HG03097 (cell line): Measurements from ENCODE around the gene GAPT.
"Not testable (repeated sequence)": the region's sequence is repeated elsewhere in the genome, so short reads cannot be mapped to it uniquely, and the experiment has no call there.

ENCODE experiments used
- ATAC-seq: cut with Tn5 transposase; IDR thresholded peaks from one replicate; pipeline ENCODE4 v1.9.1; 2021; ENCODE audit not compliant: unreplicated experiment, low FRiP score

The GAPT gene

DNA sequence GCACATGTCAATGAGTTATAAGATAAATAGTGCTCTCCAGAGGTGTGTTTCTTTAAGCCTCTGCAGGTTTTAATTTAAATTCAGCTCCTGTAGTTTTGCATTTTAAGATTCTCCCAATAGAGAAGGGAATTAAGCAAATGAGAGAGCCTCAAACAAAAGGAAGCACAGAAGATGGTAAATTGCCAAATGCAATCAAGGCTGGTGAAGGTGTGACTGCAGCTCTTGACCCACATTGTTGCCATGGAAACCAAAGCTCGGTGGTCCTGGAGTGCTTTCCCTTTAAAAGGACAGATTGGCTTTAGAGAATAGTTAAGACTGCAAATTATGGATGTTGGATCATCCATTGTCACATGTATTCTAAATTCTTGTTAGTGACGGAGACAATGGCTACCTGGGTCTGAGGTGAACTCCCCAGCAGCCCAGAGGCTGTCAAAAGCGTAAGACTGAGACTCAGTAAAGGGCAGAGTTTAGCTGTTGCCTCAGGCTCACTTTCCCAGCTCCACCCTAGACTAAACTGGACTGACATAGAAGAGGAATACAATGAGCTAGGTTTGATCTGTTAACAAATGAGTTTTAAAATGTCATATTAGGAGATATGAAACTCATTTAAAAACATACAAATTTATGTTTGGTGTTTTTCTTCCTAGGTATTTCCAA, 12.3 kb downstream of the GAPT start:
- ATAC-seq, result no peak

- no peak for ATAC-seq
Measured at GRCh38 chr5:58504766-58505165, 13.5 kb downstream of the GAPT start.

- ATAC-seq, result no peak
Measured at GRCh38 chr5:58505502-58505901, 14.3 kb downstream of the GAPT start.

DNA sequence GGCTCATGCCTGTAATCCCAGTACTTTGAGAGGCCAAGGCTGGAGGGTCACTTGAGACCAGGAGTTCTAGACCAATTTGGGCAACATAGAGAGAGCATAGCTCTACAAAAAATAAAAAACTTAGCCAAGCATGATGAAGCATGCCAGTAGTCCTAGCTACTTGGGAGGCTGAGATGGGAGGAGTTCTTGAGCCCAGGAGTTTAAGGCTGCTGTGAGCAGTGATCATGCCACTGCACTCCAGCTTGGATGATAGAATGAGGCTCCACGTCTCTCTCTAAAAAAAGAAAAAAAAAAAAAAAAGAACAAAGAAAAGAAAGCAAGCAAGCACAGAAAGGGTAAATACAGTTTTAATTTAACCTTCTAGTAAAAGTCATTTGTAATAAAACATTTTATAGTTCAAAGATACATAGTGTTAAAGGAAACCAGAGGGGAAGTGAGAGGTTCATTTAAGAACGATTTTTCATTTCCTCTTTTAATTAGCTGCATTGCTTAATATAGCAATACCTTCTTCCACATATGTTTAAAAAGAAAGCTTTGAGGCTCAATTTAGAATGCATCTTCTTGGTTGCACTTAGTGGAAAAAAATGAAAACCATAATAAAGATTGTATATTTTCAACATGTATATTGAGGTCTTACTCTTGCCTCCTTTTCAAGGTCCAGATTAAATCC, 14.9 kb downstream of the GAPT start:
- no peak for ATAC-seq

DNA sequence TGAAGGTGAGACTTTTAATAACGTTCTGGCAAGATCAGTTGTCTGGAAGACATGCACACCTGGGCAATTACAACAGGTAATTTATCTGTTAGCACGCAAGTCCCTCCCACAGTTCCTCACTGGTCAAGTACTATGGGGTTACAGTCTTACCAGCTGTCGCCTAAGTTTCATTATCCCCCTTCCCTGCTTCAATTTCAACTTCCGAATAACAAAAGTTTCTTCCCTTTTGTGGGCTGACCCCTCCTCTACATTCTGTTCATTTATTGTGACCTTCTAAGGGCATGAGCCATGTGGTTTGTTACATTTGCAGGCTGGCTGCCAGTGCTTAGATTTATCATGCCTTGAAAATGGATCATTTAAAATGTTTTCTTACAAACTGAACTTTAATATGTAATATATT, 16.5 kb downstream of the GAPT start:
- ATAC-seq, result no peak

DNA sequence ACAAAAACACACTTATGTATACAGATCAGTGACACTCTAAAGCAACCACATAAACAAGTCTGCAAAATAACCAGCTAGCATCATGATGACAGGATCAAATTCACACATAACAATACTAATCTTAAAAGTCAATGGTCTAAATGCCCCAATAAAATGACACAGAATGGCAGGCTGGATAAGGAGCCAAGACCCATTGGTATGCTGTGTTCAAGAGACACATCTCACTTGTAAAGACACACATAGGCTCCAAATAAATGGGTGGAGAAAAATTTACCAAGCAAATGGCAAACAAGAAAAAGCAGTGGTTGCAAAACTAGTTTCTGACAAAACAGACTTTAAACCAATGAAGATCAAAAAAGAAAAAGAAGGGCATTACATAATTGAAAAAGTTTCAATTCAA, 26.0 kb downstream of the GAPT start:
- ATAC-seq, result no peak

DNA sequence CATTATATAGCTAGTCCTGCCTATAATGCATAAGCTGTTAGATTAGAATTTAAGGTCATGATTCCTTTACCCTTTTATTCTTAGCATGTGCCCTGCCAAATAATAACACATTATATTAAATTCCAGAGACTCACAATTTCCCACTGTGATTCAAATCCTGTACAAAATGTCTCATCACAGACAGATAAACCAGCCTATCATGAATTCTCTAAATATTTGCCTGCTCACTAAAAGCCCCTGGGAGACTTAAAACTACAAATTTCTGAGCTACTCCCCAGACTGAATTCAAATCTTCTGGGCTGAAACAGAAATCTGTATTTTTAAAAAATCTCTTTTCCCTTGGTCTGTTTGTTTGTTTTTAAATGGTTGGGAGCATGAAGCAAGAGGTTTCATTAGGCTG, 32.7 kb downstream of the GAPT start:
- ATAC-seq, result no peak

DNA sequence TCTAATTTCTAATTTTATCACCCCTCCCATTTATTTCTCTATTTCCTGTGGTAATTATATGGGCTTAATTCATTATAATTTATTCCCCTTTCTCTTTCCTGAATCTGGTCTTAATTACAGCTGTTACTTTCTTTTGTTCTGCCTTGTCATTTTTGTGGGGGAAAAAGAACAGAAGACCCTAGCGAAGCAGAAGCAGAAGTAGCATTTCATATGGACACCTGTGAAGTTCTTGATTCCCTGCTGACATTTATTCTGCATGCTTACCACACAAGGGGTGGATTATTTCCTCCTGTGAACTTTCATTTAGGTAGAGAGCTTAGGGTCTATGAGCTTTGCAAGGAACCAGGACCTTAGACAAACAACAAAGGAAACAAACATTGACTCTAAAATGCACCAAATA, 33.3 kb downstream of the GAPT start:
- no peak for ATAC-seq

DNA sequence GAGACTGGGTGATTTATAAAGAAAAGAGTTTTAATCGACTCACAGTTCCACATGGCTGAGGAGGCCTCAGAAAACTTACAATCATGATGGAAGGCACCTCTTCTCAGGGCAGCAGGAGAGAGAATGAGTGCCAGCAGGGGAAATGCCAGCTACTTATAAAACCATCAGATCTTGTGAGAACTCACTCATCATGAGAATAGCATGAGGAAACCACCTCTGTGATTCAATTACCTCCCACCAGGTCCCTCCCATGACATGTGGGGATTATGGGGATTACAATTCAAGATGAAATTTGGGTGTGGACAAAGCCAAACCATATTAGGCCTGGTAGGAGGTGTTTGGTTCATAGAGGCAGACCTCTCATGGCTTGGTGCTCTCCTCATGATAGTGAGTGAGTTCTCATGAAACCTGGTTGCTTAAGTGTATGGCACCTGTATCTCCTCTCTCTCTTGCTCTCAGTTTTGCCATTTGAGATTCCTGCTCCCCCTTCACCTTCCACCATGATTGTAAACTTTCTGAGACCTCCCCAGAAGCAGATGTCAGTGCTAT, 39.8 kb downstream of the GAPT start:
- ATAC-seq, result no peak

GRCh38 chr5:58541935-58542334, 50.7 kb downstream of the GAPT start:
- ATAC-seq, result not testable (repeated sequence)

DNA sequence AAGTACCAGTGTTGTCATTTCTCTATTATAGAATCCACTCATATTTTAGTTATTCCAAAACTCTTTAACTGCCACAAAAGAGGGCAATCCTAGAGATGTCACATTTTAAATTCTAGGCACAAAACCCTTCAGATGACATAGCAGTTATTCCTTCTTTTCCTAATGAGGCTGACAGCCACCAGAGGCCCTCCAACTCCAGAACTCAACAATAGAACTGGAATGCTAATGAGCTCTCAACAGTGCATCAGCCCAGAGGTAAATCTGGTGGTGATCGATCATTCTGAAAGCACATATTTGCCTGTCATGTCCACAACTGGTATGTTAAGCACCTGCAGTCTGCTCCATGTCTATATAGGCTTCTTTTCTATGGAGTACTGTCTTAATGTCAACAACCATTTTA, 51.5 kb downstream of the GAPT start:
- no peak for ATAC-seq

DNA sequence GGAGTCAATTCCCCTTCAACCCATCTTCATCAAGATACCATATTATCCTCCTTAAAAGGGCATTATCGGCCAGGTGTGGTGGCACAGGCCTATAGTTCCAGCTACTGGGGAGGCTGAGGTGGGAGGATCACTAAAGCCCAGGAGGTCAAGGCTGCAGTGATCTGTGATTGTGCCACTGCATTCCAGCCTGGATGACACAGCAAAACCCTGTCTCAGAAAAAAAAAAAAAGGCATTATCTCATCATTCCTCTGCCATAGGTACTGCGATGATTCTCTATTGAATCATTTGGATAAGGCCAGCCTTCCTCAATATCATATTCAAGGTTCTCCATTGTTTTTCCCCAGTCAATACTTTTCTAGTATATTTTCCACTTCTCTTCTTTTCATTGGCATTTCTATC, 52.5 kb downstream of the GAPT start:
- no peak for ATAC-seq

GRCh38 chr5:58544195-58544594, 53.0 kb downstream of the GAPT start:
- no peak for ATAC-seq

DNA sequence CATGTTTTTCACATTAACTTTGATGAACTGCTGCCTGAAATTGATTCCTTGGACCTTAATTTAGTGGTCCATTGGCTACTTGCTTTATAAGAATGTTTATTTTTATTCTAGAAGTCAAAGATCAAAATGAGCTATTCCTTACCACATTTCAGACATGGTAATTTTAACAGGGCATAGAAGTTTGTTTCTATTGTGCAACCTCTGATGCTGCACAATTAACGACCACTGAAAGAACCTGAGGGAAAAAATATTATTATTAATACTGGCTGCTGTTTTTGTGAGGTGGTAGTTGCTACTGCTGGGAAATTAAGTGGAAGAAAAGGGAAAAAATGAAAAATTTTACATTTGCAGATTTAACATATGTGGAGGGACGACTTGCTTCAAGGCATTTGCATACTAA, 53.7 kb downstream of the GAPT start:
- no peak for ATAC-seq

DNA sequence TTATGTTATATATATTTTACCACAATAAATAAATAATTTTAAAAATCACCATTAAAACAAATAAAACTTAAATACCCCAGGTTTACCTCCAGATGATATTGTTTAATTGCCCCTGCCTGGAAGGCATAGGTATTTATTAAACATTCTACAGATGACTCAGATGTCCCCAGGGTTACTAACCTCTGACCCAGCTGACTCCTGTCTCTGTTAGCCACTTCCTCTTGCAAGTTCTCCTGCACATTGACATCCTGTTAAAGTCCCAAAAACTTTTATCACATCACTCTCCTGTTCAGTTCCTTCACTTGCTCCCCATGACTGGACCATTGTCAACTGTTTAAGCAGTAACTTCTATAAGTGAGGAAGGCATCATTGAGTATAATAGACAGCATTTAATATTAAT, 54.7 kb downstream of the GAPT start:
- ATAC-seq, result peak; percentile 99
